NB4 (cell line): ENCODE data around the gene SLC22A17.
"Not testable (repeated sequence)": the region's sequence is repeated elsewhere in the genome, so short reads cannot be mapped to it uniquely, and the experiment has no call there.

ENCODE experiments used
- DNase-seq: peaks from one replicate; pipeline ENCODE4 v3.0.0; 2010; ENCODE audit warnings: low read depth
- H3K4me3 ChIP-seq: one replicate; pipeline ENCODE4 v1.5.1; 2011; ENCODE audit warnings: mild to moderate bottlenecking, low read depth, low read length, moderate library complexity
- MYC ChIP-seq: IDR thresholded peaks from 2 replicates; pipeline ENCODE4 v1.6.1; 2011; ENCODE audit warnings: low read depth, low read length
- POLR2A ChIP-seq: IDR thresholded peaks from 2 replicates; pipeline ENCODE4 v1.6.1; 2011; ENCODE audit warnings: mild to moderate bottlenecking; ENCODE audit not compliant: insufficient read length; ENCODE audit errors: extremely low read depth
- TF ChIP-seq, protein P1 (sequence below): IDR thresholded peaks from one replicate; pipeline ENCODE4 v1.5.1; 2012; ENCODE audit warnings: low read depth, low read length
- TF ChIP-seq, protein P2 (sequence below): IDR thresholded peaks from 2 replicates; pipeline ENCODE4 v1.6.1; 2011; ENCODE audit warnings: low read depth, low read length

The SLC22A17 gene

DNA sequence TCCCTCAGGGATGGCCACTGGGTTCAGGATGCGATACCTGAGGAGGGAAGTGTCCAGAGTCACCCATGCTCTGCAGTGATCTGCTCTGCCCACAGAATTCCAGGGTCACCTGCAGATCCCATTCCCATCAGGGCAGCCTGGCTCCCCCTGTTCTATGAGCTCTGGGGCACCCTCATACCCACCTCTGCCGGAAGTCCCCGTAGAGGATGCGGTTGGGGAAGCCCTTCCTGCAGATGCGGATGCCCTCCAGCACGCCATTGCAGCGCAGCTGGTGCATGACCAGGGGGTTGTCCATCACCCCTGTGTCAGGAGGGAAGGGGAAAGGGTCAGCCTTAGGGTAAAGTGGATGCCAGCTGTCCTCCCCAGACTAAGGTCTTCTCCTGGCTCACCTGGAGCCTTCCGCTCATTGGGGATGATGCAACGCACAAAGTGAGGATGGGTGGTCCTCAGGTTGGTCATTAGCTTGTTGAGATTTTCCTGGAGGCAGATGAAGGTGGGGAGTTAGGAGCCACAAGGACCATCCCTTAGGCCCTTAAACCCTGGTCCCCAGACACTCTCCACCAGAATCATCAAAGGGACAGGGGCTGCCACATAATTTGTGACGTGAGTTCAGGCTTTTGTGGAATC is 44.2 kb upstream of the SLC22A17 start:
- no peak overlapping the region for H3K4me3 ChIP-seq
- TF ChIP-seq, protein P1, sequence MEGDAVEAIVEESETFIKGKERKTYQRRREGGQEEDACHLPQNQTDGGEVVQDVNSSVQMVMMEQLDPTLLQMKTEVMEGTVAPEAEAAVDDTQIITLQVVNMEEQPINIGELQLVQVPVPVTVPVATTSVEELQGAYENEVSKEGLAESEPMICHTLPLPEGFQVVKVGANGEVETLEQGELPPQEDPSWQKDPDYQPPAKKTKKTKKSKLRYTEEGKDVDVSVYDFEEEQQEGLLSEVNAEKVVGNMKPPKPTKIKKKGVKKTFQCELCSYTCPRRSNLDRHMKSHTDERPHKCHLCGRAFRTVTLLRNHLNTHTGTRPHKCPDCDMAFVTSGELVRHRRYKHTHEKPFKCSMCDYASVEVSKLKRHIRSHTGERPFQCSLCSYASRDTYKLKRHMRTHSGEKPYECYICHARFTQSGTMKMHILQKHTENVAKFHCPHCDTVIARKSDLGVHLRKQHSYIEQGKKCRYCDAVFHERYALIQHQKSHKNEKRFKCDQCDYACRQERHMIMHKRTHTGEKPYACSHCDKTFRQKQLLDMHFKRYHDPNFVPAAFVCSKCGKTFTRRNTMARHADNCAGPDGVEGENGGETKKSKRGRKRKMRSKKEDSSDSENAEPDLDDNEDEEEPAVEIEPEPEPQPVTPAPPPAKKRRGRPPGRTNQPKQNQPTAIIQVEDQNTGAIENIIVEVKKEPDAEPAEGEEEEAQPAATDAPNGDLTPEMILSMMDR = no peak
- TF ChIP-seq, protein P2, sequence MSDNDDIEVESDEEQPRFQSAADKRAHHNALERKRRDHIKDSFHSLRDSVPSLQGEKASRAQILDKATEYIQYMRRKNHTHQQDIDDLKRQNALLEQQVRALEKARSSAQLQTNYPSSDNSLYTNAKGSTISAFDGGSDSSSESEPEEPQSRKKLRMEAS = no peak

DNA sequence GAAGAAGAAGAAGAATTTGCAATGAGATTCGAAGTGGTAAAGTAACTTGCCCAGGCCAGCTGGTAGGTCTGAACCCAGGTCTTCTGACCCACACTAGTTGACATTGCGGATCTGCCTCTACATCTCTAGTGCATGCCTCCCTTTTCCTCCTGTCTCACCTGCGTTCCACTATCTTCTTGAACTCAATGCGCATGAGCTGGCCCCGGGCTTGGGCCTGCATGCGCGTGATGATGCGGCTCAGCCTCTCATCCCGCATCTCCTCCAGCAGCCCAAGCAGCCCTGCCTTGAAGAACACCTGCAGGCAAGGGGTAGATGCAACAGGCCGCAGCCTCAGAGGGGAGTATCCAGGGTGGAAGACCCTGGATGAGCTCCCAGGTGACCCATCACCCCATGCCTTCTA is 43.4 kb upstream of the SLC22A17 start:
- H3K4me3 ChIP-seq = no peak overlapping the region
- TF ChIP-seq, protein P2 = no peak
- TF ChIP-seq, protein P1 = no peak
- TF ChIP-seq MYC (no peak), POLR2A (no peak)
- no peak for DNase-seq

More for the DNA sequence above, 44.2 kb upstream of the SLC22A17 start:
- no peak for DNase-seq

GRCh38 chr14:23392613-23393012 is 39.9 kb upstream of the SLC22A17 start:
- H3K4me3 ChIP-seq = no peak overlapping the region
- DNase-seq = no peak
- TF ChIP-seq POLR2A (no peak), MYC (no peak)
- TF ChIP-seq, protein P2 = no peak
- TF ChIP-seq, protein P1 = no peak

- not testable (repeated sequence) for H3K4me3 ChIP-seq
These were observed 37.2 kb upstream of the SLC22A17 start for GRCh38 chr14:23389871-23390270.

DNA sequence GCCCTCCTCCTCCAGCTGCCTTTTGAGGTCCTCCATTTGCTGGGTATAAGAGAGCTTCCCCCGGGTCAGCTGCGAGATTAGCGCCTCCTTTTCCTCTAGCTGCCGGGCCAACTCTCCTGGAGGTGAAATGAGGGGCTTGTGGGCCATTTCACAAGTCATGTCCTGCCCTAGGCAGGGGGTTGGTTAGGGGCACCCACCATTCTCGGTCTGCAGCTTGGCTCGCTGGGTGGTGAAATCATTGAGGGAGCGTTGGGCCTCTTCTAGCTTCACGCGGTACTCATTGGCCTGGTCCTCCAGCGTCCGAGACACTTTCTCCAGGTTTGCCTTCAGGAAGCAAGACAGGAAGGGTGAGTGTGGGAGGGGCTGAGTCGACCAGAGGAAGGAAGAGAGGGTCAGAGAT is 36.7 kb upstream of the SLC22A17 start:
- TF ChIP-seq, protein P1 = no peak
- TF ChIP-seq POLR2A (no peak), MYC (no peak)
- TF ChIP-seq, protein P2 = no peak
- no peak overlapping the region for H3K4me3 ChIP-seq
- no peak for DNase-seq

More at GRCh38 chr14:23389871-23390270, 37.2 kb upstream of the SLC22A17 start:
- not testable (repeated sequence) for DNase-seq

DNA sequence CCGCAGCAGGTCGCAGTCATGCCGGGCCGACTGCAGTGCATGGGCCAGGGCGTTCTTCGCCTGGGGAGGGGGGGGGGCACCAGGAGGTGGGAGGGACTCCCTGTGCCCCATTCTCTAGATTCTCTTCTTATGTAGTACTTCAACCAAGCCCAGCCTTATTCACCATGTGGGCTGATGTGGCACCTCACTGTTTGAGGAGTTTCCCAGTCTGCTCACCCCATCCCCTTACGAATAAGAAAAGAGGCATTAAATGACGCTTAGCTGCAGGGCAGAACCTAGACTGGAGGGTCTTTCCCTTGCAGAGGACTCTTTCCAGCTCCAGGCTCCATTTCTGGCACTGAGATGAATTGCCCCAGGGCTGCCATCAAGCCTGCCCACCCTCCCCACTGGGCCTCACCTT is 36.3 kb upstream of the SLC22A17 start:
- TF ChIP-seq POLR2A = no peak
- TF ChIP-seq, protein P2 = no peak
- no peak for TF ChIP-seq MYC
- no peak overlapping the region for H3K4me3 ChIP-seq
- no peak for DNase-seq
